OCI-LY1 (cell line): ENCODE results near the gene PPP1R14B.

Source experiments
- EZH2 ChIP-seq: fragments of 200-600 bp; sonication (generic), shearing (Covaris generic); IDR thresholded peaks from 2 replicates; pipeline ENCODE4 v1.8.0; 2017; ENCODE audit warnings: borderline replicate concordance, mixed run types, mild to moderate bottlenecking, antibody characterized with exemption, low read length, moderate library complexity, mixed read lengths
- TF ChIP-seq, protein P1 (sequence below): fragments of 200-600 bp; sonication (generic), shearing (Covaris generic); IDR thresholded peaks from 2 replicates; pipeline ENCODE4 v1.5.1; 2017; ENCODE audit warnings: mild to moderate bottlenecking, antibody characterized with exemption, low read length, moderate library complexity, mixed read lengths

DNA sequence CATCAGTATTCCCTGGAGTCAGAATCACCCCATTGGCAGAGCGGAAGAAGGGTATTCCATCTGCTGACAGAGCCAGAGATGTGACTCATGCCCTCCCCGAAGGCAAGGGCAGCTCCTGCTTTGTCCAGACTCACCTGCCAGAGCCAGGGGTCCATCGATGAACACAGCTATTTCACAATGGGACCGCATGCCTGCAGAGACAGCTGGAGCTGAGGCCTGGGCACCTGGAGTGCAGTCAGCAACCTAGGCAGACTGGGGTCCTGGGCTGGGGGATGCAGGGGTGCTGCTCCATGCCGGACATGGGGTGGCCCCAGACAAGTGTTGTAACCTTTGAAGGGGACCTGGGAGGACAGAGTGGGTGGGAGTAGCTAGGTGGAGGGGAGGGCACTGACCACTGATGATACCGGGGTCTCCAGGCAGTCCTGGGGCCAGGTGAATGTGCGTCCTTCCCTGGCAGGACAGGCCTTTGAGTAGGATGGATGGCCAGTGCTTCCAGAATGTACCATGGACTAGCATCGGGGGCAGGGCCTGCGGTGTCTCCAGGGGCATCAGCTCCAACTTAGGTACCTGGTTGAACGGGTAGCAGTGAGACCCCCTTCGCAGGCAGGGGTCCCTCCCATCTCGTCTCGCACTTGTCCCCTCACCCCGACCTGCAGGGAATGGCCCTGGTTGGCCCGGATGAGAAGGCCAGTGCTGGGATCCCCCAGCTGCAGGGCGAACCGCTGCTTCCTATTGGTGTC is 22.4 kb downstream of the PPP1R14B start:
- TF ChIP-seq, protein P1, sequence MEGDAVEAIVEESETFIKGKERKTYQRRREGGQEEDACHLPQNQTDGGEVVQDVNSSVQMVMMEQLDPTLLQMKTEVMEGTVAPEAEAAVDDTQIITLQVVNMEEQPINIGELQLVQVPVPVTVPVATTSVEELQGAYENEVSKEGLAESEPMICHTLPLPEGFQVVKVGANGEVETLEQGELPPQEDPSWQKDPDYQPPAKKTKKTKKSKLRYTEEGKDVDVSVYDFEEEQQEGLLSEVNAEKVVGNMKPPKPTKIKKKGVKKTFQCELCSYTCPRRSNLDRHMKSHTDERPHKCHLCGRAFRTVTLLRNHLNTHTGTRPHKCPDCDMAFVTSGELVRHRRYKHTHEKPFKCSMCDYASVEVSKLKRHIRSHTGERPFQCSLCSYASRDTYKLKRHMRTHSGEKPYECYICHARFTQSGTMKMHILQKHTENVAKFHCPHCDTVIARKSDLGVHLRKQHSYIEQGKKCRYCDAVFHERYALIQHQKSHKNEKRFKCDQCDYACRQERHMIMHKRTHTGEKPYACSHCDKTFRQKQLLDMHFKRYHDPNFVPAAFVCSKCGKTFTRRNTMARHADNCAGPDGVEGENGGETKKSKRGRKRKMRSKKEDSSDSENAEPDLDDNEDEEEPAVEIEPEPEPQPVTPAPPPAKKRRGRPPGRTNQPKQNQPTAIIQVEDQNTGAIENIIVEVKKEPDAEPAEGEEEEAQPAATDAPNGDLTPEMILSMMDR: no peak
- TF ChIP-seq EZH2: no peak
